SU-DHL-6 (cell line): ENCODE data around the gene ELF2.

ENCODE experiments used
- H2AFZ ChIP-seq: fragments of 200-600 bp; sonication (generic); 2 replicates; pipeline ENCODE4 v1.6.1; 2014; ENCODE audit warnings: low read depth, mild to moderate bottlenecking, moderate library complexity, mixed read lengths, antibody characterized with exemption, low read length; ENCODE audit not compliant: severe bottlenecking
- H3F3A ChIP-seq: fragments of 200-600 bp; shearing (Covaris generic); 2 replicates; pipeline ENCODE4 v1.6.0; 2016; ENCODE audit warnings: antibody characterized with exemption, mild to moderate bottlenecking; ENCODE audit not compliant: insufficient read depth
- H3K27ac ChIP-seq: fragments of 200-600 bp; sonication (generic); 2 replicates; pipeline ENCODE4 v1.5.1; 2016; ENCODE audit warnings: low read depth, mild to moderate bottlenecking, low read length, moderate library complexity, mixed read lengths
- H3K27me3 ChIP-seq: fragments of 200-600 bp; sonication (generic), shearing (Covaris generic); 2 replicates; pipeline ENCODE4 v1.6.0; 2014; ENCODE audit warnings: mild to moderate bottlenecking, low read length
- H3K36me3 ChIP-seq: fragments of 200-600 bp; sonication (generic); 2 replicates; pipeline ENCODE4 v1.6.1; 2014; ENCODE audit warnings: mild to moderate bottlenecking, low read length, mixed read lengths
- H3K4me2 ChIP-seq: fragments of 300-600, 200-600 bp; shearing (Covaris generic), sonication (generic); 2 replicates; pipeline ENCODE4 v1.6.0; 2014; ENCODE audit warnings: low read length, low read depth, mild to moderate bottlenecking; ENCODE audit not compliant: poor library complexity, severe bottlenecking
- H3K4me3 ChIP-seq: fragments of 200-600 bp; sonication (generic); 2 replicates; pipeline ENCODE4 v1.5.1; 2014; ENCODE audit warnings: antibody characterized with exemption, low read length, mild to moderate bottlenecking, mixed read lengths; ENCODE audit not compliant: insufficient read depth, poor library complexity, severe bottlenecking
- H3K79me2 ChIP-seq: fragments of 200-600 bp; sonication (generic); 2 replicates; pipeline ENCODE4 v1.6.1; 2014; ENCODE audit warnings: mild to moderate bottlenecking, low read length, moderate library complexity; ENCODE audit not compliant: insufficient read depth
- H3K9ac ChIP-seq: fragments of 200-600 bp; sonication (generic); 2 replicates; pipeline ENCODE4 v1.7.0; 2014; ENCODE audit warnings: mild to moderate bottlenecking, low read length
- H3K9me2 ChIP-seq: fragments of 200-600 bp; sonication (generic); replicated peaks from 2 replicates; pipeline ENCODE4 v1.6.1; 2014; ENCODE audit warnings: low read length; ENCODE audit not compliant: insufficient read depth
- H3K9me3 ChIP-seq: fragments of 200-600 bp; sonication (generic); 2 replicates; pipeline ENCODE4 v1.6.1; 2014; ENCODE audit warnings: low read length, mixed read lengths; ENCODE audit not compliant: insufficient read depth
- H4K20me1 ChIP-seq: fragments of 200-600 bp; sonication (generic); 2 replicates; pipeline ENCODE4 v1.6.1; 2014; ENCODE audit warnings: low read depth, mild to moderate bottlenecking, antibody characterized with exemption, low read length, moderate library complexity, mixed read lengths
- CTCF ChIP-seq: fragments of 200-600 bp; sonication (generic); IDR thresholded peaks from one replicate; pipeline ENCODE4 v1.5.1; 2017; ENCODE audit warnings: antibody characterized with exemption, mild to moderate bottlenecking, low read length, moderate library complexity; ENCODE audit not compliant: insufficient read depth, poor library complexity, severe bottlenecking
- EZH2phosphoT487 ChIP-seq: fragments of 200-600 bp; sonication (generic), shearing (Covaris generic); conservative IDR thresholded peaks from 2 replicates; pipeline ENCODE4 v1.6.1; 2018; ENCODE audit warnings: mild to moderate bottlenecking, antibody characterized with exemption, low read length, moderate library complexity, mixed read lengths

ELF2 gene

GRCh38 chr4:139177049-139177868, at the start of gene ELF2:
TSS of gene ELF2 (minus strand) at chr4:139177218. CDS start at chr4:139137701, 39,517 bp downstream.
- TF ChIP-seq CTCF: no peak
- no peak for TF ChIP-seq EZH2phosphoT487

GRCh38 chr4:139223682-139224317, 46.8 kb upstream of the ELF2 start:
- Histone ChIP-seq H3K9ac (no peak overlapping the region), H3K4me2 (no peak overlapping the region), H3K27ac (no peak overlapping the region), H3K4me3 (no peak overlapping the region), H3F3A (no peaks in the 10 kb centered on the region), H3K9me3 (no peaks in the 10 kb centered on the region), H2AFZ (no peak overlapping the region), H3K79me2 (no peaks in the 10 kb centered on the region), H3K9me2 (no peaks in the 10 kb centered on the region), H4K20me1 (no peaks in the 10 kb centered on the region), H3K36me3 (no peaks in the 10 kb centered on the region), H3K27me3 (no peaks in the 10 kb centered on the region)
- TF ChIP-seq EZH2phosphoT487 (no peak), CTCF (no peak)

More at GRCh38 chr4:139177049-139177868, at the start of gene ELF2:
- Histone ChIP-seq H3F3A (peaks cover 4% of the 10 kb centered on the region; the same call in 1 of the 2 replicates), H3K4me3 (peak within 1 kb of the TSS; percentile 70), H2AFZ (peak within 1 kb of the TSS; percentile 98), H3K9me3 (no peaks in the 10 kb centered on the region), H4K20me1 (no peaks in the 10 kb centered on the region), H3K36me3 (no peaks in the 10 kb centered on the region), H3K27me3 (no peaks in the 10 kb centered on the region), H3K9me2 (no peaks in the 10 kb centered on the region), H3K9ac (peak within 1 kb of the TSS; percentile 81), H3K4me2 (peak within 1 kb of the TSS; percentile 89), H3K27ac (peak within 1 kb of the TSS; percentile 76), H3K79me2 (no peaks in the 10 kb centered on the region)

- Histone ChIP-seq H3K4me3 (no peak overlapping the region), H3F3A (no peaks in the 10 kb centered on the region), H4K20me1 (no peaks in the 10 kb centered on the region), H3K79me2 (no peaks in the 10 kb centered on the region), H3K9me3 (no peaks in the 10 kb centered on the region), H3K9ac (no peak overlapping the region), H3K27ac (no peak overlapping the region), H2AFZ (no peak overlapping the region), H3K4me2 (no peak overlapping the region), H3K36me3 (no peaks in the 10 kb centered on the region), H3K27me3 (no peaks in the 10 kb centered on the region), H3K9me2 (no peaks in the 10 kb centered on the region)
- no peak for TF ChIP-seq CTCF
- no peak for TF ChIP-seq EZH2phosphoT487
Observed at GRCh38 chr4:139222215-139222614, 45.2 kb upstream of the ELF2 start.
